Esophagus muscularis mucosa (tissue), 4 donors: ENCODE measurements around the gene MFSD6. TPM values are rescaled to one million over a fixed set of nuclear protein-coding genes. Genes with fewer than 3 reads are reported as not detected.

Experiments used
- DNase-seq: peaks from one replicate; pipeline ENCODE4 v3.0.0-alpha.2; 2017; ENCODE audit errors: extremely low spot score
- H3K27ac ChIP-seq, 4 donors: fragments of 200-600 bp; sonication (generic); replicated peaks in 1 of 4; 1 replicate in 3 of 4; 2 replicates in 1 of 4; pipeline ENCODE4 v1.5.1; 2016 to 2019; ENCODE audit warnings: mild to moderate bottlenecking in 1 of 4
- H3K27me3 ChIP-seq, 4 donors: fragments of 200-600 bp; sonication (generic); one replicate each; pipeline versions ENCODE4 v1.5.1 to v1.6.0; 2016 to 2019
- H3K36me3 ChIP-seq, 4 donors: fragments of 200-600 bp; sonication (generic); one replicate each; pipeline ENCODE4 v1.5.1; 2016 to 2019
- H3K4me1 ChIP-seq, 4 donors: fragments of 200-600 bp; sonication (generic); one replicate each; pipeline ENCODE4 v1.5.1; 2016 to 2019
- H3K4me3 ChIP-seq, 4 donors: fragments of 200-600 bp; sonication (generic); 1 replicate in 2 of 4; 2 replicates in 2 of 4; pipeline ENCODE4 v1.5.1; 2016 to 2019; ENCODE audit warnings: mild to moderate bottlenecking in 4 of 4, moderate library complexity in 1 of 4
- H3K9me3 ChIP-seq, 4 donors: fragments of 200-600 bp; sonication (generic); 1 replicate in 3 of 4; 2 replicates in 1 of 4; pipeline ENCODE4 v1.5.1; 2016 to 2019
- CTCF ChIP-seq, 3 experiments: fragments of 200-600 bp in 2 of 3; fragments of 450-650 bp in 1 of 3; sonication (generic) in 2 of 3; IDR thresholded peaks; one replicate each; pipeline ENCODE4 v1.5.1; 2017 to 2019; ENCODE audit warnings: antibody characterized with exemption in 3 of 3, mild to moderate bottlenecking in 2 of 3, moderate library complexity in 1 of 3
- EP300 ChIP-seq: sonication (generic); formaldehyde crosslinking; IDR thresholded peaks from one replicate; pipeline ENCODE4 v1.6.1; 2017; ENCODE audit warnings: antibody characterized with exemption
- POLR2A ChIP-seq: fragments of 450-650 bp; IDR thresholded peaks from one replicate; pipeline ENCODE4 v1.6.1; 2017; ENCODE audit warnings: antibody characterized with exemption, moderate library complexity, mild to moderate bottlenecking, low read depth
- POLR2AphosphoS5 ChIP-seq, 2 donors: sonication (generic); formaldehyde crosslinking; IDR thresholded peaks; one replicate each; pipeline ENCODE4 v1.6.1; 2017; ENCODE audit warnings: antibody characterized with exemption in 2 of 2
- WGBS: methylation state at CpG from one replicate; pipeline ENCODE4 v1.1.5; 2018; 5-methylcytosine and 5-hydroxymethylcytosine counted together
- intact Hi-C: fragments of 100-400 bp; cut with DNase I; formaldehyde crosslinking; loops from one replicate; pipeline ENCODE4 v1.15.1; 2023
- total RNA-seq, 4 donors: library from RNA; depleted of rRNA; stranded (reverse); fragments of >200 nt; gene quantifications; one replicate each; pipeline versions ENCODE4 v1.1.0 to v1.2.1, GENCODE V29; 2016

MFSD6 gene
- total RNA-seq, 4 donors from 2014 or later: 145 to 180 (median 163) TPM

GRCh38 chr2:190376083-190376482 is 32.1 kb upstream of the MFSD6 start:
- TF ChIP-seq CTCF (IDR thresholded peaks at IDR 0.05) (no peak), EP300 (no peak), POLR2A (no peak), POLR2AphosphoS5 (IDR thresholded peaks at IDR 0.05) (no peak)
- H3K4me1 ChIP-seq: peaks cover 0 to 9% (median 7%) of the 10 kb centered on the region in 4 donors
- H3K27me3 ChIP-seq: no peaks in the 10 kb centered on the region
- no peak overlapping the region for H3K4me3 ChIP-seq
- H3K36me3 ChIP-seq: peaks cover 0 to 7% (median 3%) of the 10 kb centered on the region in 4 donors
- intact Hi-C loops: no loop called here
- H3K9me3 ChIP-seq: no peaks in the 10 kb centered on the region
- no peak for DNase-seq
- H3K27ac ChIP-seq: no peak overlapping the region

GRCh38 chr2:190376591-190377245 is 31.4 kb upstream of the MFSD6 start:
- TF ChIP-seq POLR2AphosphoS5 (IDR thresholded peaks at IDR 0.05) (no peak), CTCF (IDR thresholded peaks at IDR 0.05) (no peak), POLR2A (no peak), EP300 (no peak)
- Histone ChIP-seq H3K36me3 (peaks cover 0 to under 1% (median 0%) of the 10 kb centered on the region in 4 donors), H3K27ac (no peak overlapping the region), H3K4me3 (no peak overlapping the region), H3K4me1 (peaks cover 0 to 9% (median 6%) of the 10 kb centered on the region in 4 donors), H3K9me3 (no peaks in the 10 kb centered on the region), H3K27me3 (no peaks in the 10 kb centered on the region)
- intact Hi-C loops: no loop called here
- 82% methylated on average over 3 of the region's 3 CpGs for WGBS
- no peak for DNase-seq

- Histone ChIP-seq H3K27ac (no peak overlapping the region), H3K9me3 (no peaks in the 10 kb centered on the region), H3K36me3 (no peaks in the 10 kb centered on the region), H3K27me3 (no peaks in the 10 kb centered on the region), H3K4me1 (no peaks in the 10 kb centered on the region), H3K4me3 (no peak overlapping the region)
- intact Hi-C loops: no loop called here
- no peak for DNase-seq
- no peak for TF ChIP-seq POLR2A
- no peak for TF ChIP-seq CTCF (IDR thresholded peaks at IDR 0.05)
- TF ChIP-seq POLR2AphosphoS5 (IDR thresholded peaks at IDR 0.05): no peak
- no peak for TF ChIP-seq EP300
- WGBS: 91% methylated on average over 6 of the region's 6 CpGs
These were observed 29.3 kb upstream of the MFSD6 start for GRCh38 chr2:190378880-190379237.

- DNase-seq: no peak
- no peak overlapping the region for H3K4me3 ChIP-seq
- H3K9me3 ChIP-seq: no peaks in the 10 kb centered on the region
- no peaks in the 10 kb centered on the region for H3K36me3 ChIP-seq
- 82% methylated on average over 10 of the region's 10 CpGs for WGBS
- intact Hi-C loops: no loop called here
- TF ChIP-seq POLR2AphosphoS5 (IDR thresholded peaks at IDR 0.05) (no peak), POLR2A (no peak), EP300 (no peak), CTCF (IDR thresholded peaks at IDR 0.05) (no peak)
- no peaks in the 10 kb centered on the region for H3K27me3 ChIP-seq
- H3K27ac ChIP-seq: no peak overlapping the region
- H3K4me1 ChIP-seq: no peaks in the 10 kb centered on the region
These were observed 28.7 kb upstream of the MFSD6 start for GRCh38 chr2:190379249-190379964.
